GM18909 (cell line): ENCODE results near the gene BTG1.

Experiments used
- ATAC-seq: cut with Tn5 transposase; IDR thresholded peaks from one replicate; pipeline ENCODE4 v1.9.1; 2021; ENCODE audit warnings: mild to moderate bottlenecking; ENCODE audit not compliant: unreplicated experiment, poor library complexity

BTG1 gene

DNA sequence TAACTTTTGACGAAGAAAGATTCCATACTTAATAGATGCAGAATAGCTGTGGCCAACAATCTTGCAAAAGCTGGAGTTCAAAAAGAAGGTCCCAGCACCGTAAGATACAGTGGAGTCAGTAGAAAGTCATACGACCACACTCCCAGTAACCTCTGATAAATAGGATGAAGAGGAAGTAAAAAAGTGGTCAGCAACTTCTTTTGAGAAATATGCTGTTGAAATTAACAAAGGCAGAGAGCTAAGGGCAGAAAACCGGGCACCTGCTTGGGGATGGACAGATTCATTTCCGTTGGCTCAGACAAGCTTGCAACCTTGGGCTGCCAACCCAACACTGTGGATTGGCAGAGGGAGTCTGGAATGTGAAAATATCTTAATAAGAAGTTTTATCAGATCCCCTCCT is 40.0 kb downstream of the BTG1 start:
- ATAC-seq: no peak

DNA sequence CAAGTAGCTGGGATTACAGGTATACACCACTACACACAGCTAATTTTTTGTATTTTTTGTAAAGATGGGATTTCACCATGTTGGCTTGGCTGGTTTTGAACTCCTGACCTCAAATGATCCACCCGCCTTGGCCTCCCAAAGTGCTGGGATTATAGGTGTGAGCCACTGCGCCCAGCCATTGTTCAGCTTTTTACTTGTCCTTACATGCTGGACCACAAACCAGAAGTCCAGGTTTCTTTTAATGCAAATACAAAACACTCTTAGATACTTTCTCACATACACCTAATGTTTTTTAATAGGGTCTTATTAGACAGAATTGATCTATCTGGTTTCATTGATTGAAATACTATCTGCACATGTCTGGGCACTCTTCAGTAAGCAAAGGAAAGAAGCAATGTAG is 40.5 kb downstream of the BTG1 start:
- no peak for ATAC-seq

DNA sequence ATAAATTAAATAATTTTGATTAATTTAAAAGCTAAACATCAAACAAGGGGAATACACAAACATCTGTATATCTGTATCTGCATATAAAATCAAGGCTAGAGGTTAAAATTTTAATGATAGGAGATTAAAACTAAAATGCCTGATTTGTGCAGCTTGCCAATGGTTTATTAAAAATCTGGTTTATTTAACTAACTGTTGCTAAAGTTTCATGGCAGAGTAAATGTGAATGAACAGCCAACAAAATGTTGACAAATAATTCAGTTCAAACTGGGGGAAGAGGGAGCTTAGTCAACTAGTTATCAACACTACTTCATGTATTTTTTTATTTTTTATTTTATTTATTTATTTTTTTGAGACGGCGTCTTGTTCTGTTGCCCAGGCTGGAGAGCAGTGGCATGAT is 43.0 kb downstream of the BTG1 start:
- ATAC-seq: no peak

DNA sequence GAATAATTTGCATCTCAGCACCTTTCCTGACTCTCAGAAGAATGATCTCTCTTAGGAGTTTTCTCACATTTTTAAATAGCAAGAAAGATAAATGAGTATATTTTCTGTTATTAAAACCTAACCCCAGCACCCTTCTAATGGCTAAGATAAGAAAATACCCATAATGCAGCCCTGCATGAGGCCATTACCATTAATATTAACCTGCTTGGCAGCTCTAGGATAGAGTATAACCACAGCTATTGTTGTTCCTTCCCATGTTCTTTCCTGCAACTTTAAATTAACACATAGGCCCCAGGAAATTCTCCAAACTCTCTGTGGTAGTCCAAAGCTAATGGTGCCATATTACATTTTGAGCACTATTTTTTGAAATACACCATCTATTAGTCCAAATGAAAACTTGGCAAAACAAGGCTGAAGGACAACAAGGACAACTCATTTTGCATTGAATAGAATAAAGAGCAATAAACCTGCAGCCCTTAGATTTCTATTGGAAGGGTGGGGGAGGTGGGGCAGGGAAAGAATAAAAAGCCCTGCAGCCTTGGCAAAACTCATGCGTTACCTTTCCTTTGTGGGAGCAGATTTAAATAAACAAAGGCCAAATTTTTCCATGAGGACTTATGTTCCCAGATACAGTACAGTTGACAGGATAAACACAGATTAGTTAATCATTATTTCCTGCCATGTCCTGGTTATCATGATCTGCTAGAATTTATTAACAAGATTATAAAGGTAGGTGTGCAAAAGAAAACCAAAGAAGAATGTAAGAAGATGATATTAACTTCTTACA is 46.9 kb downstream of the BTG1 start:
- ATAC-seq: no peak

DNA sequence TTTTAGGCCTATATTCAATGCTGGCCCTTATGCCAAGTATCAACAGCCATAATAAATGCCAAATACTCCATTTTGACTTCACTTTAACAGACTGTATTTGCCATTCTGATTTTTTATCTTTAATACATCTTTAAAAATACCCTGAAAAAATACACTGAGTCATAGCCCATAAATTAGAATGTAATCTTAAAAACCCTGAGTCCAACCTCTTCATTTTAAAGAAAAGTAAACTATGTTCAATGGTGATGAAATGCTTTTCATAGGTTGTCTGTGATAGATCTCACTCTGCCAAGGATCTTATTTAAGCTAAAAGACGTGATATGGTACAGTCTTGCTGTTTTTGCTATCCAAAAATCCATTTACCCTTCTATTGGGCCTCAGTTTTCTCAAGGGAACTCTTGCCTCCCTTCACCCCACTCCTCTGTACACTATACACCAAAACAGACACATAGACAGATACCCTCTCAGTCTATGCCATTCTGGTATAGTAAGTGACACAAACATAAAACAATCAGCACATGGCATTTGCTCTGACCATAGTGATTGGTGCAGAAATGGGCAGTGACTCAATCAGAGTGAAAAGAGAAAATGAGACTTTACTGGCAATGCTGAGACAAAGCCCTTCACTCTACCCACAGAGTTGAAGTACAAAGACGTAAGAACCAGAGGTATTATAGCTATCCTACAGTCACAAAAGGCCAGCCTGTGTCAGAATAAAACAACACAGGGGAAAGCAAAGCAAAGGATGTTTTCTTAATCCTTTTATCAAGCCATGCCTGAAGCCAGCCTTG is 49.1 kb downstream of the BTG1 start:
- ATAC-seq: no peak

DNA sequence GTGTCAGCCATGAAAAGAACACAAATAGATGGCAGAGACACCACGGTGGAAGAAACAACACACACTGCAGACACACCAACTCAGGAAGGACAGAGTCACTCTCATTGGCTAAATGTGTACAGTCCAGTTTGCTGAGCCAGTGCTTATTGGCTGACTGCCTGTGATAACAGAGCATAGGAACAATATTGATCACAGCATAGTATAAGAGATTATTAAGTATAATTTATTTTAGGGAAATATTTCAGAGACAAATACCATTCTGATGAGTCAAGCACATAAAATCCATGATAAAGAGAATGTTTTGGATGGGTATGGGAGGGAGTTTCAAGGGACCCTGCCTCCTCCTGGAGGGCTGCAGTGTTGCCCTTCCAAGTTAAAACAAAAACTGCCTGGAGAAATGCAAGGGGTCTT is 50.9 kb downstream of the BTG1 start:
- ATAC-seq: peak; percentile 43

DNA sequence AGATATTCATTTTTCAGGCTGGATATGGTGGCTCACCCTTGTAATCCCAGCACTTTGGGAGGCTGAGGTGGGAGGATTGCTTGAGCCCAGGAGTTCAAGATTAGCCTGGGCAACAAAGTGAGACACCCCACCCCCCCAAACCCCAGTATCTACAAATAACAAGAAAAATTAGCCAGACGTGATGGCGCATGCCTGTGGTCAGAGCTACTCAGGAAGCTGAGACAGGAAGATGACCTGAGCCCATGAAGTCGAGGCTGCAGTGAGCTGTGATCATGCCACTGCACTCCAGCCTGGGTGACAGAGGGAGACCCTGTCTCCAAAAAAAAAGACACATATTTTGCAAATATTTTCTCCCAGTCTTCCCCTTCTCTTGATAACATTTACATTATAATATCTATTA is 51.3 kb downstream of the BTG1 start:
- ATAC-seq: peak; percentile 78
